H9 (cell line): ENCODE results near the gene DTNBP1. TPM values are rescaled to one million over a fixed set of nuclear protein-coding genes. Genes with fewer than 3 reads are reported as not detected.

Experiments used
- DNase-seq: peaks from one replicate; pipeline ENCODE4 v3.0.0-alpha.2; 2017
- H2AFZ ChIP-seq: one replicate; pipeline ENCODE4 v1.6.1; 2013; ENCODE audit warnings: mild to moderate bottlenecking, low read length, control low read depth, moderate library complexity
- H2AK5ac ChIP-seq: 2 replicates; pipeline ENCODE4 v1.6.1; 2013; ENCODE audit warnings: low read length, control low read depth, mixed read lengths; ENCODE audit not compliant: insufficient read length
- H2BK120ac ChIP-seq: one replicate; pipeline ENCODE4 v1.6.1; 2013; ENCODE audit warnings: low read depth, mild to moderate bottlenecking, low read length, control low read depth, inconsistent platforms; ENCODE audit not compliant: poor library complexity, severe bottlenecking
- H2BK12ac ChIP-seq: 2 replicates; pipeline ENCODE4 v1.6.1; 2013; ENCODE audit warnings: low read length, control low read depth, mixed read lengths, low read depth; ENCODE audit not compliant: insufficient read length
- H2BK15ac ChIP-seq: 2 replicates; pipeline ENCODE4 v1.6.1; 2013; ENCODE audit warnings: low read depth, low read length, control low read depth
- H2BK20ac ChIP-seq: one replicate; pipeline ENCODE4 v1.6.1; 2013; ENCODE audit warnings: low read depth, mild to moderate bottlenecking, low read length, control low read depth, inconsistent platforms; ENCODE audit not compliant: poor library complexity, severe bottlenecking
- H2BK5ac ChIP-seq: 2 replicates; pipeline ENCODE4 v1.6.1; 2013; ENCODE audit warnings: low read length, control low read depth, mixed read lengths; ENCODE audit not compliant: insufficient read length
- H3K14ac ChIP-seq: 2 replicates; pipeline ENCODE4 v1.6.1; 2013; ENCODE audit warnings: low read length, control low read depth; ENCODE audit not compliant: insufficient read depth
- H3K18ac ChIP-seq: 2 replicates; pipeline ENCODE4 v1.6.1; 2013; ENCODE audit warnings: low read depth, mild to moderate bottlenecking, mixed read lengths, low read length, control low read depth; ENCODE audit not compliant: insufficient read length
- H3K23ac ChIP-seq: 2 replicates; pipeline ENCODE4 v1.6.1; 2013; ENCODE audit warnings: low read length, control low read depth, mixed read lengths, low read depth; ENCODE audit not compliant: insufficient read length
- H3K23me2 ChIP-seq: 2 replicates; pipeline ENCODE4 v1.6.1; 2013; ENCODE audit warnings: low read depth, mild to moderate bottlenecking, mixed read lengths, low read length, control low read depth; ENCODE audit not compliant: insufficient read length, poor library complexity, severe bottlenecking
- H3K27ac ChIP-seq: 2 replicates; pipeline ENCODE4 v1.5.1; 2013; ENCODE audit warnings: low read length, control low read depth, mixed read lengths, low read depth; ENCODE audit not compliant: insufficient read length
- H3K27me3 ChIP-seq: 2 replicates; pipeline ENCODE4 v1.6.1; 2013; ENCODE audit warnings: low read length, control low read depth, inconsistent platforms; ENCODE audit not compliant: insufficient read depth
- H3K4ac ChIP-seq: 2 replicates; pipeline ENCODE4 v1.6.1; 2013; ENCODE audit warnings: low read depth, mild to moderate bottlenecking, control low read depth, inconsistent platforms, low read length, moderate library complexity
- H3K4me1 ChIP-seq: 2 replicates; pipeline ENCODE4 v1.6.1; 2013; ENCODE audit warnings: low read length, control low read depth, inconsistent platforms; ENCODE audit not compliant: insufficient read depth
- H3K4me2 ChIP-seq: 2 replicates; pipeline ENCODE4 v1.6.1; 2013; ENCODE audit warnings: low read length, control low read depth, mixed read lengths; ENCODE audit not compliant: insufficient read length, insufficient read depth
- H3K56ac ChIP-seq: 2 replicates; pipeline ENCODE4 v1.6.1; 2013; ENCODE audit warnings: low read depth, mild to moderate bottlenecking, mixed read lengths, low read length, control low read depth; ENCODE audit not compliant: insufficient read length
- H3K79me1 ChIP-seq: 2 replicates; pipeline ENCODE4 v1.6.1; 2013; ENCODE audit warnings: low read depth, mild to moderate bottlenecking, moderate library complexity, low read length, control low read depth, inconsistent platforms; ENCODE audit not compliant: insufficient read depth, poor library complexity, severe bottlenecking
- H3K79me2 ChIP-seq: 2 replicates; pipeline ENCODE4 v1.6.1; 2013; ENCODE audit warnings: low read length, control low read depth, inconsistent platforms; ENCODE audit not compliant: insufficient read depth
- H3K9ac ChIP-seq: 2 replicates; pipeline ENCODE4 v1.6.1; 2013; ENCODE audit warnings: low read length, control low read depth, mixed read lengths; ENCODE audit not compliant: insufficient read length; ENCODE audit errors: extremely low read depth
- H3K9me3 ChIP-seq: one replicate; pipeline ENCODE4 v1.6.1; 2013; ENCODE audit warnings: low read depth, low read length, inconsistent platforms; ENCODE audit not compliant: control insufficient read depth
- H3T11ph ChIP-seq: one replicate; pipeline ENCODE4 v1.6.1; 2013; ENCODE audit warnings: mild to moderate bottlenecking, low read length, control low read depth, inconsistent platforms
- H4K20me1 ChIP-seq: one replicate; pipeline ENCODE4 v1.6.1; 2013; ENCODE audit not compliant: control insufficient read depth, insufficient read length, insufficient read depth
- H4K5ac ChIP-seq: 2 replicates; pipeline ENCODE4 v1.6.1; 2013; ENCODE audit warnings: low read depth, mild to moderate bottlenecking, mixed read lengths, low read length, control low read depth; ENCODE audit not compliant: insufficient read length
- H4K8ac ChIP-seq: replicated peaks from 2 replicates; pipeline ENCODE4 v1.6.1; 2013; ENCODE audit warnings: low read length, control low read depth, mixed read lengths, low read depth; ENCODE audit not compliant: insufficient read length
- H4K91ac ChIP-seq: 2 replicates; pipeline ENCODE4 v1.6.1; 2013; ENCODE audit warnings: low read depth, mild to moderate bottlenecking, moderate library complexity, mixed read lengths, low read length, control low read depth; ENCODE audit not compliant: insufficient read length
- H3K27ac Mint-ChIP-seq, 3 experiments: 2 replicates in 2 of 3; 3 replicates in 1 of 3; pipeline ENCODE4 v1.8.0; 2020 to 2021; ENCODE audit warnings: mixed read lengths in 3 of 3, mild to moderate bottlenecking in 1 of 3, moderate library complexity in 1 of 3
- H3K27me3 Mint-ChIP-seq: 2 replicates; pipeline ENCODE4 v1.8.0; 2021; ENCODE audit warnings: low read depth, mild to moderate bottlenecking, moderate library complexity, mixed read lengths
- H3K36me3 Mint-ChIP-seq, 3 experiments: 2 replicates in 2 of 3; 3 replicates in 1 of 3; pipeline ENCODE4 v1.8.0; 2020 to 2021; ENCODE audit warnings: low read depth in 3 of 3, mixed read lengths in 3 of 3; ENCODE audit not compliant: insufficient read depth in 1 of 3
- H3K4me1 Mint-ChIP-seq, 2 experiments: 2 replicates each; pipeline ENCODE4 v1.8.0; 2020; ENCODE audit warnings: mixed read lengths in 2 of 2
- H3K4me3 Mint-ChIP-seq, 2 experiments: 2 replicates in 1 of 2; 3 replicates in 1 of 2; pipeline ENCODE4 v1.8.0; 2020 to 2021; ENCODE audit warnings: mild to moderate bottlenecking in 2 of 2, mixed read lengths in 2 of 2, moderate library complexity in 1 of 2
- H3K9me3 Mint-ChIP-seq, 2 experiments: 2 replicates in 1 of 2; 3 replicates in 1 of 2; pipeline ENCODE4 v1.8.0; 2020; ENCODE audit warnings: mild to moderate bottlenecking in 2 of 2, mixed read lengths in 2 of 2, moderate library complexity in 1 of 2
- CTCF ChIP-seq: fragments of 200-600 bp; sonication (generic); conservative IDR thresholded peaks from 3 replicates; pipeline ENCODE4 v1.8.0; 2021; ENCODE audit warnings: antibody characterized with exemption, mild to moderate bottlenecking
- total RNA-seq: library from RNA; stranded (reverse); gene quantifications from 2 replicates; pipeline ENCODE4 v1.2.1, GENCODE V29; 2021

Gene DTNBP1
- total RNA-seq, 1 experiment from 2014 or later = 12.9 TPM

GRCh38 chr6:15690510-15690909 is 27.7 kb upstream of the DTNBP1 start:
- no peaks in the 10 kb centered on the region for H4K20me1 ChIP-seq
- no peak overlapping the region for H3K4me3 Mint-ChIP-seq
- H2BK15ac ChIP-seq = no peak overlapping the region
- no peak overlapping the region for H3K9ac ChIP-seq
- no peak overlapping the region for H4K91ac ChIP-seq
- no peaks in the 10 kb centered on the region for H3K9me3 ChIP-seq
- no peak overlapping the region for H3K18ac ChIP-seq
- DNase-seq = no peak
- H3K27ac Mint-ChIP-seq = no peak overlapping the region; a peak in 1 of 7 replicates
- H3K9me3 Mint-ChIP-seq = peaks cover 0 to 3% of the 10 kb centered on the region in 2 experiments; a peak in 3 of 5 replicates
- H3K23ac ChIP-seq = no peak overlapping the region
- no peaks in the 10 kb centered on the region for H3K23me2 ChIP-seq
- H3K56ac ChIP-seq = no peak overlapping the region
- no peak overlapping the region for H2BK20ac ChIP-seq
- no peaks in the 10 kb centered on the region for H3K79me2 ChIP-seq
- no peak overlapping the region for H2AK5ac ChIP-seq
- peaks cover 0 to 6% of the 10 kb centered on the region in 2 experiments; a peak in 2 of 4 replicates for H3K4me1 Mint-ChIP-seq
- no peak overlapping the region for H3K27ac ChIP-seq
- no peak overlapping the region for H2BK12ac ChIP-seq
- no peak overlapping the region for H3K4me2 ChIP-seq
- H2BK120ac ChIP-seq = no peak overlapping the region
- no peak overlapping the region for H2BK5ac ChIP-seq
- TF ChIP-seq CTCF = no peak
- H3K14ac ChIP-seq = no peak overlapping the region
- H3K4me1 ChIP-seq = no peaks in the 10 kb centered on the region
- no peak overlapping the region for H3T11ph ChIP-seq
- peaks cover 10% of the 10 kb centered on the region for H3K27me3 Mint-ChIP-seq
- no peaks in the 10 kb centered on the region for H3K27me3 ChIP-seq
- no peaks in the 10 kb centered on the region; a peak in 3 of 7 replicates for H3K36me3 Mint-ChIP-seq
- no peak overlapping the region for H4K5ac ChIP-seq
- no peak overlapping the region for H2AFZ ChIP-seq
- H4K8ac ChIP-seq = no peak overlapping the region
- H3K4ac ChIP-seq = no peak overlapping the region
- H3K79me1 ChIP-seq = no peaks in the 10 kb centered on the region
